GM19468 (cell line): Measurements from ENCODE around the gene UBAC2.
A peak's percentile ranks its signal among the peaks of the same experiment; 100 is the strongest.

Experiments used
- ATAC-seq: cut with Tn5 transposase; IDR thresholded peaks from one replicate; pipeline ENCODE4 v1.9.1; 2021; ENCODE audit warnings: mild to moderate bottlenecking, moderate library complexity, moderate number of reproducible peaks; ENCODE audit not compliant: unreplicated experiment; ENCODE audit errors: extremely low read depth

Gene UBAC2, protein sequence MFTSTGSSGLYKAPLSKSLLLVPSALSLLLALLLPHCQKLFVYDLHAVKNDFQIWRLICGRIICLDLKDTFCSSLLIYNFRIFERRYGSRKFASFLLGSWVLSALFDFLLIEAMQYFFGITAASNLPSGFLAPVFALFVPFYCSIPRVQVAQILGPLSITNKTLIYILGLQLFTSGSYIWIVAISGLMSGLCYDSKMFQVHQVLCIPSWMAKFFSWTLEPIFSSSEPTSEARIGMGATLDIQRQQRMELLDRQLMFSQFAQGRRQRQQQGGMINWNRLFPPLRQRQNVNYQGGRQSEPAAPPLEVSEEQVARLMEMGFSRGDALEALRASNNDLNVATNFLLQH

DNA sequence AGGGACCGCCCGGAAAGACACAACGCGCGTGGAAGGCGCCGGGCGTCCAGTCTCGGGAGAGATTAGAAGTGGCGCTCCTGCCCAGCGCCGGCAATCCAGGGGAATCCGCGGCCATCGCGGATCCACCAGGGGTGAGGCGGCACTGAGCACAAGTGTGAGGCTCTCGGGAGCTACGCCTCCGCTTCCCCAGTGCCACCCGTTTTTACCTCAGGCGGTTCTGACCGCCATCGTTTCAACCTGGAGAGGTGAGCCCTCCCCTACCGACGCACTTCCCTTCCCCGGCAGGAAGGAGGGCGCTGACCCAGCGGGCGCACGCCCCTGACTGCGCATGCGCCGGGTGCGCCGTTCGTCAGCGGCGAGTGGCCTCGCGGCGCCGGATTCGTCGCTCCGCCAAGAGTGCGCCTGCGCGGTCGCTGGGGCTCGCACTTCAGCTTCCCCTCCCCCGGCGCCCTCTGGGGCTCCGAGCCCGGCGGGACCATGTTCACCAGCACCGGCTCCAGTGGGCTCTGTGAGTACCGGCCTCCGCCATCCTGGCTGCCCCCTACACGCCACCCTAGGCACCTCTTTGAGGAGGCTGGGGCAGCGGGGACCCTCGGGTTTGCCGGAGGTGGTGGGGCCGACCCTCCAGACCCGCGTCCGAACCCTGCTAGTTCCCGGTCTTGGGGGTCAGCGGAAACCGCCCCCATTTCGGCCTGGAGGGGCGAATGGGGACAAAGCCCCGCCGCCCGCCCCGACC lies at the start of gene UBAC2:
Gene UBAC2, plus strand, starts transcription at position 423 of the 736 bp plus-strand sequence. Its CDS starts 55 bp downstream, at position 478.
- peak; percentile 72 for ATAC-seq

DNA sequence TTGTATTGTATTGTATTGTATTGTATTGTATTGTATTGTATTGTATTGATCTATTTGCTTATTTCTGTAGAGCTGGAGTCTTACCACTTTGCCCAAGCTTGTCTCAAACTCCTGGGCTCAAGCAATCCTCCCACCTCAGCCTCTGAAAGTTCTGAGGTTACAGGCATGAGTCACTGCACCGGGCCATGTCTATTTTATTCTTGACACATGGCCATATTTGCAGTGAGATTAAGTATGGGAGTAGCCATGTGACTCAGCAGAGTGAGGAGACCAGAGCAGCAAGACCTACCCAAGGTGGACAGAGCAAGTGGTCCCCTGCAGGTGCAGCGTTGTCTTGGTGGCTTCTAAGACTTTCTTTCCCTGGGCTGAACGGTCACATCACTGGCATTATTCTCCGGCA lies 49.1 kb upstream of the UBAC2 start:
- peak; percentile 20 for ATAC-seq

DNA sequence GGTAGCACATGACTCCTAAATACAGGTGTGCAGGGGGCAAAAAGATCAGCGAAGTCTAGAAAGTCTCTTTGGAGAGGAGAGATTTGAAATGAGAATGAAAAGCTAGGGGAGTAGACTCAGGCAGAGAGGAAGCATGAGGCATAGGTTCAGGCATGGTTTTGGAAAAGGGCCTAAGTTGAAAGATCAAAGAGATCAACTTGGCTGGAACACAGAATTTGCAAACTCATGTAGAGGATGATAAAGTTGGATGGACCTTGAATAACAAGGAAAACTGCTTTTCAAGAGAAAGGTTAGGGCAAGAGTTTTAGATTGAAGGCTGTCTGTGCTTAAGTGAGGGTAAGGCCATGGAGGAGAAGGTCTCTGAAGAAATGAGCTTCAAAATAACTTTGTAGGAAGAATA lies 47.4 kb upstream of the UBAC2 start:
- ATAC-seq: no peak

DNA sequence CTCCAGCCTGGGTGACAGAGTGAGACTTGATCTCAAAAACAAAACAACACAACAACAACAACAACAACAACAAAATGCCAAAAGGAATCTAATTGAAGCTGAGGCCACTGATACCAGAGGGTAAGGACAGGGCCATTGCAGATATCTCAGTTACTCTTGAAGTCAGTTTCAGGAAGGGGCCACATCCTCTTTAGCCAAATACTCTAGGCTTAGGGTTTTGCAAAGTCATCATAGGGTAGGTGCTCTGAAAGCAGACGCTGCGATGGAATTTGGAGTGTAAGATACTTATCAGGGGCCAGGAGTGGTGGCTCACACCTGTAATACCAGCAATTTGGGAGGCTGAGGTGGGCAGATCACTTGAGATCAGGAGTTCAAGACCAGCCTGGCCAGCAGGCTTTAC lies 46.6 kb upstream of the UBAC2 start:
- ATAC-seq: no peak

DNA sequence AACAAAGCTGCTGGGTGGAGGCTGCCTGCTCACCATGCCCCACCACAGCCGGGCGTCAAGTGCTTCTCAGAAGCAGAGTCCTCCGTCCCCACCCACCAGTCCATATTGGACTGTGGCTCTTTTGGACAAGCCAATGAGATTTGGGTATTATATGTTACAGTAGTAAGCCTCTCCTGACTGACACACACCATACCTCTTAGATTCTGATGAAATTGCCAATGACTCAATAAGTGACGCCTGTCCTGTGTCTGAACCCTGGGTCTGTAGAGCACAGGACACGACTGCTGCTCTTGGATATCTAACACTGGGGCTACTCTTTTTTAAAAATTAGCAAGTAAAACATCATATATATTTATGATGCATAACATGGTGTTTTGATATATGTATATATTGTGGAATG lies 44.8 kb upstream of the UBAC2 start:
- ATAC-seq: no peak

DNA sequence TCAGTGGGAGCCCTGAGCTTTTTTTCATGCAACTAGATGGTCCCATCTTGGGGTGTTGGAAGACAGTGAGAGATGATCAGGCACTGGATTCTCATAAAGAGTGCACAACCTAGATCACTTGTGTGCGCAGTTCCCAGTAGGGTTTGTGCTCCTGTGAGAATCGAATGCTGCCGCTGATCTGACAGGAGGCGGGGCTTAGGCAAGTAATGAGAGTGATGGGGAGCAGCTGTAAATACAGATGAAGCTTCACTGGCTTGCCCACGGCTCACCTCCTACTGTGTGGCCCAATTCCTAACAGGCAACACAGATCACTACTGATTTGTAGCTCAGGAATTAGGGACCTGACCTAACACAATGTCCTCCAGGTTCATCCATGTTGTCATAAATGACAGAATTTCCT lies 43.6 kb upstream of the UBAC2 start:
- ATAC-seq: no peak

DNA sequence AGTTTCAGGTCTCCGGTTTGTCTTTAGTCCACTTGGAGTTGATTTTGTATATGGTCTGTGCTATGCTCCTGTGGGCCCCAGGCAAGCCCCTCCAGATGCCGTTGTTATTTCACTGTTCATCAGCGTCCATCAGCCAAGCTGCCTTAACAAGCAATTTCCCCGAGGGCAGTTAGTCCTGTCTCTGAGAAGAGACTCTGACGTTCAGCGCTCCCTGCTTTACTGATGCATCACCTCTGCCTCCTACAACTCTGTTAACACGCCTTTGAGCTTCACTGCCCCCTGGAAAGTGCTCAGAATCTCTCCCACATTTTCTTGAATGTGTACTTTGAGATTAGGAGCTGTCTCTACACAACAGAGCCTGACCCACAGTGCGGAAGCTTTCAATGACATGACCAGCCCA lies 41.8 kb upstream of the UBAC2 start:
- no peak for ATAC-seq

DNA sequence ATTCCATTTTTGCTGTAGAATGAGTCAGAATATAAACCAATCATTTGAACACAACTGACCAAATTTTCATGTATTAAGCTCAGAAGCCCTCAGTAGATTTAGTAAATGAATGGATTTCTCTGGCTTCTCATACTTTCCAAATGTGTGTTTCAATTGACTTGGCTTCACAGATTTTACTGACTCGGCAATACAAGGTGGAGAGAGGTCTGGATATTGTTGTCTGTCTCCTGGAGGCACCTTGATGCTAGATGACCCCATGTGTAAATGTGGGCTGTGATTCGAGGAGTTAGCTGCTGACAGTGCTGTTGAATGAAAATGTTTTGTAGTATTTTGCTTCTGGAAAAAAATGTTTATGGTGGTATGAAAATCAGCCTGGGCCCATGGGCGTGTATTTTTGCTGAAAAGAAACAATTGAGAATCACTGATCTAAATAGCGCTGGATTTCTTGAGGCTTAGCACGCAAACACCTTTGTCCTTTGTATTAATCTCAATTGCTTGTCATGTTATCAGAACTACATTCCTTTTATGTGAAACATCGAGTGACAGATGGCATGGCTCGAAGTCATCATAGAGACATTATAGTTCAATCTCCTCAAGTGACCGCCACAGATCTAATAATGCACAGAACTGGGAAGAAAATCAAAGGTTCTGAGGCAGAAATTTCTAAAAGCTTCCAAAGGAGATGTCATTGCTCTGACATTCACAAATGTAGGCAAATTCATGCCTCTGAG lies 41.2 kb upstream of the UBAC2 start:
- no peak for ATAC-seq

DNA sequence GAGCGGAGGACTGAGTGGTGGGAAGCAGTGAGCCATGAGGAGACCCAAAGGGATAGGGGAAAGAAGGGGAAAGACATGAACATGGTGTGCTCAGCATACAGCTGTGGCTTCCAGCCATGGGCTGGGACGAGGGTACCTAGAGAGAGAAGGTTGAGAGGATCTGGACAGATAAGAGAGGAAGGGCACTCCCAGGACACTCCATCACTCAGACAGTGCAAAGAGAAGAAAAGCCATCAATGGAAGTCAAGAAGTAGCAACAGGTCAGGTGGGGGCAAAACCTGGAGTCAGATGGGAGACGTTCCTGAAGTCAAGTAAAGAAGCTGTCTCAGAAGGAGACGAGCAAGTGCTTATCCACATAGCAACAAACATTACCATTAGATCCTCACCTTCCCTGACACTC lies 40.2 kb upstream of the UBAC2 start:
- ATAC-seq: no peak

DNA sequence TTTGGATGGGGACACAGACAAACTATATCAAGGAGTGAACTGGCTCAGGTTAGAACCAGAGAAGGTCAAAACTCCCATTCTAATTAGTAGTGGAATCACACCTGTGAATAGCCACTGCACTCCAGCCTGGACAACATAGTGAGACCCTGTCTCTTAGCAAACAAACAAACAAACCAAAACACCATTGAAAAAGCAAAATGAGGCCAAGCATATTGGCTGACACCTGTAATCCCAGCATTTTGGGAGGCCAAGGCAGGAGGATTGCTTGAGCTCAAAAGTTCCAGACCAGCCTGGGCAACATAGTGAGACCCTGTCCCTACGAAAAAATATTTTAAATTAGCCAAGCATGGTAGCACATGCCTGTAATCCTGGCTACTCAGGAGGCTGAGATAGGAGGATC lies 39.1 kb upstream of the UBAC2 start:
- no peak for ATAC-seq

DNA sequence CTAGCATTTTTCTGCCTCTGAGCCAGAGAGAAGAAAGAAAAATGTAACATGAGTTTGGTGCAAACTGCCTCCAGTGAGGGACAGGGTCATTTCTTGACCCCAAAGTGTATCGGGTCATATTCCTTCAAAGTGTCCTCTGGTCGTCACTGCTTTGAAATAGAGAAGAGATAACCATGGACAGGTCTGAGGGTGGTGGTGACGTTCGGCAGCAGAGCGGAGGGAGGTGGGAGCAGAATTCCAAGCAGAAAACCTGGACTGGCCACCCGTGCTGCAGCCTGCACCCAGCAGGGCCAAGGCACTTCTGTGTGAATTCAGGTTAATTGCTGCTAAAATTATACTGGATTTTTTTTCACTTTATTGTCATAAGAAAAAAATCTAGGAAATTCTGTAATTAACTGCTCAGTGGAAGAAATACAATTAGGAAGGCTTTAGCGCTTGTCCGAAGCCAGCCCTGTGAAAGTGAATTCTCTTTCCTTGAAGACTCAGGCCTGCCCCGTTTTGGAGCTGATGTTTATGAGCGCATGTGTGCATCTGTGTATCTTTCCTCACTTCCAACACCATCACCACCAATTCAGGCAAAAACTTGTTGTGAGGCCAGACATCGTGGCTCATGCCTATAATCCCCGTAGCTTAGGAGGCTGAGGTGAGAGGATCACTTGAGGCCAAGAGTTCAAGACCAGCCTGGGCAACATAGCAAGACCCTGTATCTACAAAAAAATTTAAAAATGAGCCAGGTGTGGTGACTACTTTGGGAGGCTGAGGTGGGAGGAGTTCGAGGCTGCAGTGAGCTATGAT lies 37.9 kb upstream of the UBAC2 start:
- no peak for ATAC-seq

DNA sequence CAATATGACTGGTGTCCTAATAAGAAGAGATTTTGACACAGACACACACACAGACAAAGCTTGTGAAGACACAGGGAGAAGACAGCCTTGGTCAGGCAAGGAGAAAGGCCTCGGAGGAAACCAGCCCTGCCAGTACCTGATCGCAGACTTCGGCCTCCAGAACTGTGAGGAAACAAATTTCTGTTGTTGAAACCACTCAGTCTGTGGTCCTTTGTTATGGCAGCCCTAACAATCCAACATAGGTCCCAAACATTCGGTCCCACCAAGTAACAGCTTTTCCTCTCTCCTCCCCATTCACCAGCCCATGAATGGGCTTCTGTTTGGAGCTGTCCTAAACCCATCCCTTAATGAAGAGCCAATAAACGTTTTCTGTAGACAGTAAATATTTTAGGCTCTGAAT lies 36.4 kb upstream of the UBAC2 start:
- ATAC-seq: no peak

DNA sequence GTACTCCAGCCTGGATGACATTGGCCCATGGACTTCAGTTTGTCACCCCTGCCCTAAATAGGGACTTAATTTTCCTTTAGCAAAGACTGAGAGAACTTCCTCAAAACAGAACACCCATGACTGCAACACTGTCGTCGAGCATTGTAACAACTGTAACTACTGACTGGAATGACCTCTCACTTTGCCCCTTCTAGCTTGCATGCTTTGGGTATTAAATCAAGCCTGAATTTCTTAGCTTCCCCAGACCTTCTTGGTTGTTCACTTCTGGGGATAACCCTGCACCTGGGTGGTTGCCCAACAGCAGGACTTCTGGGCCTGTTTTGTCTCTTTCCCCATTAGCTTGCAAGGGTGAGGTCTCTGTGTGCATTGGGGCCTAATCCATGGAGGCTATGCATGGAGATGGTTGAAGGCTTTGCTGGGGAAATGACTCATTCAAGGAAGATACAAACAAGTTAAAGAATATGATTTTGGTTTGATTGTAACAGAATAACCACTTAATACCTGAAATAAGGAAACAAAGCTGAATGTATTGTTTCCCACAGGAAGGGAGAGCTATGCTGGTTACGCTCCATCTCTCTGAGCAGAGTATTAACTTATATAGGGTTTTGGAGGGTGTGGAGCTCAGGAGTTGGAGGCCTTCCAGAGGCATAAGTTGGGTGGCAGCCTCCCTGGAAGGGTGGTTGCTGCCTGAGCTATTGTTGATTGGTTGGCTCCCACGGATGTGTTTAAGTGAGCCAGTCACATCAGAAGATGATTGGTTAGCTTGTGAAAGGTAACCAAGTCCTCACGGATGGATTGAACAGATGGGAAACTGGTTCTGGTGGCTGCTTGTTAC lies 34.7 kb upstream of the UBAC2 start:
- no peak for ATAC-seq

DNA sequence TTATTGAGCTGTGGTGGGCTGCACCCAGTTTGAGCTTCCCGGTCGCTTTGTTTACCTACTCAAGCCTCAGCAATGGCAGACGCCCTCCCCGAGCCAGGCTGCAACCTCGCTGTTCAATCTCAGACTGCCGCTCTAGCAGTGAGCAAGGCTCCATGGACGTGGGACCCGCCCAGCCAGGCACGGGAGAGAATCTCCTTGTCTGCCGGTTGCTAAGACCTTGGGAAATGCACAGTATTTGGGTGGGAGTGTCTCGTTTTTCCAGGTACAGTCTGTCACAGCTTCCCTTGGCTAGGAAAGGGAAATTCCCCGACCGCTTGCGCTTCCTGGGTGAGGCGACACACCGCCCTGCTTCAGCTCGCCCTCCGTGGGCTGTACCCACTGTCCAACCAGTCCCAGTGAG lies 27.7 kb upstream of the UBAC2 start:
- ATAC-seq: no peak

DNA sequence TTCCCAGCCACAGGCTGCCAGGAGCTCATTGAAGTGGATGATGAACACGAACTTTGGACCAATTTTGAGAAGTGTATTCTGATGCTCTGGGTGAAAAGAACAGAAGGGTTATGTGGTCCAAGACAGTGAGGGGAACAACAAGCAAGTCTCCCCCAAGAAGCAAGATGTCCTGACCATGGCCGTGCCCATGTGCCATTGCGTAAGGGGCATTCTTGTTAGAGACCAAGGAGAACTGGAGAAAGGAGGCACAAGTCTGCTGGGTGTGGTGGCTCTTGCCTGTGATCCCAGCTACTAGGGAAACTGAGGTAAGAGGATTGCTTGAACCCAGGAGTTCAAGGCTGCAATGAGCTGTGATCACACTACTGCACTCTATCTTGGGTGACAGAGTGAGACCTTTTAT lies 27.0 kb upstream of the UBAC2 start:
- no peak for ATAC-seq

DNA sequence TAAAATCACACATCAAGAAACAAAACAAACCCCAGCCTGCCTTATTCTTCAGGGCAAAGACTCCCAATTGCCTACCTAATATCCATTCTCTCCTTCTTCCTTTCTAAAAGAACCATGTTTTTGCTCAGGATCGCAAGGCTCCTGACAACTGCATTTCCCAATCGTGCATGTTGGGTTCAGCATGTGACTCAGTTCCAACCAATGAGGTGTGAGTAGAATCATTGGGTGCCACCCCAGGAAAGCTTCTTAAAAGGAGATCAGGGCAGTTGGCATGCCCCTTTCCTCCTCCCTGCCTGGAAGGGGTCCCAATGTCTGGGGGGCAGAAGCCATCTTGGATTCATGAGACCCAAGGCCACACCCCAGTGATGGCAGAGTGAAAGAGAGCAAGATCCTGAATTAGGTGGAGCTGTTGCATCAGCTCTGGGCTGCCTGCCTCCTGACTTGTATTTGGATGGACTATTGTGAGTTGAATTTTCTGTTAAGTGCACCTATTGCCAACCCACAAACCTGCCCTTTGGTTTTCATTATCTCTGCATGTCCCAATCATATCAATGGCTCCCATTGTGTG lies 26.0 kb upstream of the UBAC2 start:
- no peak for ATAC-seq

DNA sequence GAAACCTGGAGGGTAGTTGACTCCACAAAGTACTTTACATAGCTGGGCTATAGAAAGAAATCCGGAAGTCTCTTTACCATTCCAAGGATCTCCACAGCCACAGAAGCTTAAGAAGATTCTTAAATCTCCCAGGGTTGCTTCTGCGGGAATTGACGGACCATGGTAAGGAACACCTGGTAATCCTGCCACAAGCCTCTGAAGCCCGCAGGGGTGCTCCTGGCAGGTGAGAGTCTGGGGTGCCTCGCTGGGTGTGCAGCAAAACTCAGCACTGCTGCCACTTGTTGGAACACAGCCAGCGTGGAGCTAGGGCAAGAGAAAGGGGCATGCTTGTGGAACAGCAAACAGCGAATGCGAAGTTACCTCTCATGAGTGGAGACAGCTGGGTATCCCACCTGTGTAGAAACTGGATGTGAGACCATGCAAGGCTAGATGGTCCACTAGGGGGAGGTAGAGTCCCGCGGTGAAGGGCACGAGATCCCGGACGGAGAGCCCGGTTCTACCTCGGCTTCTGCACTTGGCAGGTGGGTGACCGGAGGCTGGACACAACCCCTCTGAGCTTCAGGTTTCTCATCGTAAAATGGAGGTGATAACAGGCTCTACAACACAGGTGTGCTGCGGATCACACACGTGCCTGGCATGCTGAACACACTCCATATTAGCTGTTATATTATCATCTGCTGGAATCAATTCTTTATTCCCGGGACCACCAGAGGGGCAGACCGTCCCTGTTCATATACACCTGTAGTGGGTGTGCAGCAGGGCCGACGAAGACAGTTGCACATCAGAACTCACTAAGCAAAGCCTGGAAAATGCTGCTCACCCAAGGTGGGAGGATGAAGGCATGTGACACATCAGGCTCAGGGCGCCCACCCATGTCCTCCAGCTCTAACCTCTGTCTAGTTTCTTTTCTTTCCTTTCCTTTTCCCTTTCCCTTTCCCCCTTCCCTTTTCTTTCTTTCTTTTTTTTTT lies 24.1 kb upstream of the UBAC2 start:
- ATAC-seq: no peak

DNA sequence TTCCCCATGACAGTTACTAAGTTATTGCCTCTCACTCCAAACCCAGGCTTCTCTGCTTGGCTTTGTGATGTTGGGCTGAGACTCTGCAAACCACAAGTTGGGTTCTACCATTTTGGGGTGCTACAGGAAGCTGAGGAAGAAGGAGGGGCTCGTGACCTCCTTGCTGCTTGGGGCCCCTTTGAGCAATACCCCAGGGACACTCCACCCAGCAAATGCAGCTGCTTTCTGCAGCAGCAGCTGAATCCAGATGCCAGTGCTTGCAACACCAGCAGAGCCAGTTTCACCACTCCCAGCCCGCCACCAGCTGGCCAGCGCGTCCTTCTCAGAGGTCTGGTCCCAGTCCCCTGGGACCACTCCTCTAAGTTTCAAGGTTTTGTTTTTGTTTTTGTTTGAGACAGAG lies 22.0 kb upstream of the UBAC2 start:
- ATAC-seq: peak; percentile 42
